PC-3 (cell line): ENCODE data around the gene LRRN4.

Experiments
- CTCF ChIP-seq: fragments of 300-600 bp; sonication (generic); conservative IDR thresholded peaks from 2 replicates; pipeline ENCODE4 v1.5.1; 2017; ENCODE audit warnings: antibody characterized with exemption, low read depth, mild to moderate bottlenecking, low read length
- EZH2phosphoT487 ChIP-seq: fragments of 300-600 bp; sonication (generic); IDR thresholded peaks from 2 replicates; pipeline ENCODE4 v1.6.1; 2018; ENCODE audit warnings: mild to moderate bottlenecking, antibody characterized with exemption, low read length, borderline replicate concordance

- no peak for TF ChIP-seq CTCF
- TF ChIP-seq EZH2phosphoT487 = no peak
Observed at GRCh38 chr20:6051505-6051904, 2.4 kb downstream of the LRRN4 start.
